HL-60 (cell line): ENCODE results near the gene JPH4.

Source experiments
- CTCF ChIP-seq: IDR thresholded peaks from one replicate; pipeline ENCODE4 v1.5.1; 2011; ENCODE audit warnings: low read length, control low read depth, inconsistent platforms; ENCODE audit not compliant: insufficient read depth
- GABPA ChIP-seq: IDR thresholded peaks from 2 replicates; pipeline ENCODE4 v1.6.1; 2012; ENCODE audit warnings: low read depth
- POLR2AphosphoS5 ChIP-seq: IDR thresholded peaks from 2 replicates; pipeline ENCODE4 v1.6.1; 2012; ENCODE audit warnings: low read depth
- REST ChIP-seq: IDR thresholded peaks from 2 replicates; pipeline ENCODE4 v1.6.1; 2012; ENCODE audit warnings: low read depth; ENCODE audit not compliant: insufficient replicate concordance

GRCh38 chr14:23536494-23536893 is 42.1 kb downstream of the JPH4 start:
- TF ChIP-seq CTCF (no peak), GABPA (no peak), POLR2AphosphoS5 (no peak), REST (no peak)
